K562 (cell line): ENCODE measurements around the gene YTHDF1. TPM values are rescaled to one million over a fixed set of nuclear protein-coding genes. Genes with fewer than 3 reads are reported as not detected.

ENCODE experiments used
- ATAC-seq: fragments of 200-7000 bp; cut with Tn5 transposase; 3 replicates; pipeline ENCODE4 v1.9.1; 2020; ENCODE audit warnings: moderate library complexity
- BruUV-seq: library from RNA; stranded (reverse); fragments of 400-500 nt; replicated peaks from 2 replicates; lab custom pipeline; 2021; lab: Mats Ljungman, UMichigan
- CTCF ChIA-PET: fragments of 300-600 bp; formaldehyde crosslinking; extraction: SDS; loops from one replicate; lab custom pipeline; 2021; ENCODE audit warnings: low intra/inter-chr PET ratio; lab: Yijun Ruan, JAX
- POLR2A ChIA-PET: fragments of 300-600, 350-650 bp; sonication (Branson Sonifier 250); formaldehyde crosslinking; extraction: SDS; loops from one replicate; lab custom pipeline; 2021; ENCODE audit warnings: antibody characterized with exemption, inconsistent platforms; lab: Yijun Ruan, JAX
- DNase-seq, 4 experiments: peaks; one replicate each; pipeline versions ENCODE4 v3.0.0 to v3.0.0-alpha.2; 2011 to 2018; ENCODE audit warnings: low spot score in 3 of 4, mixed read lengths in 3 of 4; ENCODE audit errors: extremely low read depth in 1 of 4
- FAIRE-seq: peaks from 2 replicates; lab custom pipeline; 2011; peaks lifted over from hg19 to GRCh38; lab: Jason Lieb, UNC
- H2AFZ ChIP-seq: 2 replicates; pipeline ENCODE4 v1.6.0; 2011; ENCODE audit warnings: low read depth, low read length, control low read depth, inconsistent platforms
- H3K27ac ChIP-seq: fragments of 200-600 bp; 3 replicates; pipeline ENCODE4 v1.8.0; 2011; ENCODE audit warnings: low read depth, mild to moderate bottlenecking, control low read depth, inconsistent platforms, low read length, moderate library complexity, mixed read lengths; ENCODE audit errors: extremely low read depth
- H3K27me3 ChIP-seq, 2 experiments: fragments of 300-600 bp in 1 of 2; 2 replicates in 1 of 2; 3 replicates in 1 of 2; pipeline versions ENCODE4 v1.6.0 to v1.8.0; 2011; ENCODE audit warnings: inconsistent platforms in 2 of 2, low read length in 2 of 2, mild to moderate bottlenecking in 1 of 2, mixed read lengths in 1 of 2, moderate library complexity in 1 of 2; ENCODE audit not compliant: control insufficient read depth in 2 of 2, insufficient read depth in 2 of 2
- H3K36me3 ChIP-seq: fragments of 300-600 bp; 3 replicates; pipeline ENCODE4 v1.8.0; 2011; ENCODE audit warnings: mild to moderate bottlenecking, low read length, inconsistent platforms; ENCODE audit not compliant: control insufficient read depth, insufficient read depth
- H3K4me1 ChIP-seq, 2 experiments: fragments of 200-600 bp in 1 of 2; replicated peaks in 1 of 2; 2 replicates in 1 of 2; 3 replicates in 1 of 2; pipeline versions ENCODE4 v1.5.1 to v1.8.0; 2011; ENCODE audit warnings: inconsistent platforms in 2 of 2, low read length in 2 of 2, mild to moderate bottlenecking in 1 of 2, mixed read lengths in 1 of 2, moderate library complexity in 1 of 2; ENCODE audit not compliant: control insufficient read depth in 2 of 2, insufficient read depth in 2 of 2
- H3K4me2 ChIP-seq: 2 replicates; pipeline ENCODE4 v1.6.1; 2011; ENCODE audit warnings: low read length, control low read depth, inconsistent platforms, mixed read lengths; ENCODE audit not compliant: insufficient read depth
- H3K4me3 ChIP-seq: fragments of 200-600 bp; sonication (generic), shearing (Covaris generic); 2 replicates; pipeline ENCODE4 v1.5.1; 2016; ENCODE audit warnings: control low read depth, inconsistent platforms
- H3K79me2 ChIP-seq: fragments of 200-600 bp; 3 replicates; pipeline ENCODE4 v1.8.0; 2011; ENCODE audit warnings: low read length, inconsistent platforms; ENCODE audit not compliant: control insufficient read depth, insufficient read depth
- H3K9ac ChIP-seq, 2 experiments: 2 replicates each; pipeline versions ENCODE4 v1.6.0 to v1.6.1; 2011; ENCODE audit warnings: low read depth in 2 of 2, low read length in 2 of 2, control low read depth in 1 of 2, inconsistent platforms in 1 of 2, mild to moderate bottlenecking in 1 of 2, mixed read lengths in 1 of 2; ENCODE audit not compliant: insufficient read depth in 1 of 2
- H3K9me1 ChIP-seq: one replicate; pipeline ENCODE4 v1.6.0; 2011; ENCODE audit warnings: inconsistent platforms, mild to moderate bottlenecking, low read length, moderate library complexity; ENCODE audit not compliant: control insufficient read depth, insufficient read depth
- H3K9me3 ChIP-seq: replicated peaks from 2 replicates; pipeline ENCODE4 v1.5.1; 2011; ENCODE audit warnings: low read depth, low read length, inconsistent platforms; ENCODE audit not compliant: control insufficient read depth, insufficient read depth
- H4K20me1 ChIP-seq: replicated peaks from 2 replicates; pipeline ENCODE4 v1.6.1; 2011; ENCODE audit warnings: low read length, inconsistent platforms, mixed read lengths; ENCODE audit not compliant: control insufficient read depth, insufficient read depth
- FOXP1 ChIP-seq: sonication (generic); formaldehyde crosslinking; IDR thresholded peaks from 2 replicates; pipeline ENCODE4 v1.8.0; 2022; ENCODE audit warnings: mild to moderate bottlenecking, missing genetic modification reagents
- ZNF445 ChIP-seq: fragments of 250-450 bp; sonication (Bioruptor Pico); IDR thresholded peaks from 2 replicates; pipeline ENCODE4 v1.4.0; 2020; ENCODE audit warnings: low read depth, mild to moderate bottlenecking, moderate library complexity
- WGBS: fragments of 100-300 bp; shearing (Covaris generic); methylation state at CpG from one replicate; pipeline ENCODE4 v1.1.6; 2016; ENCODE audit warnings: low coverage, mixed read lengths; ENCODE audit not compliant: insufficient coverage; ENCODE audit errors: missing lambda C conversion rate; 5-methylcytosine and 5-hydroxymethylcytosine counted together
- in situ Hi-C: fragments of 300-500 bp; cut with MboI; formaldehyde crosslinking; loops from 4 replicates; pipeline ENCODE4 v1.15.0; 2018; ENCODE audit warnings: inconsistent platforms, mixed read lengths
- intact Hi-C: fragments of 100-400 bp; cut with micrococcal nuclease; formaldehyde crosslinking; loops from 2 replicates; pipeline ENCODE4 v1.14.2; 2022
- polyA plus RNA-seq, 8 experiments: library from polyadenylated mRNA; depleted of rRNA in 4 of 8; stranded (reverse) in 5 of 8; unstranded in 3 of 8; fragments of >200 nt; fragmentation: Nextera tagmentation in 2 of 8; fragmentation: Illumina TruSeq in 1 of 8; extraction: Ambion mirVana in 2 of 8; extraction: Trizol in 1 of 8; gene quantifications; 2 replicates each; pipeline versions ENCODE4 v1.2.1 to v1.2.3, GENCODE V29; 2011 to 2014; ENCODE audit warnings: inconsistent platforms in 1 of 8, missing spikeins in 1 of 8
- total RNA-seq, 7 experiments: library from RNA; depleted of rRNA in 6 of 7; stranded (reverse); fragments of >200 nt in 6 of 7; fragmentation: Illumina TruSeq in 2 of 7; extraction: Trizol in 2 of 7; gene quantifications; 2 replicates each; pipeline versions ENCODE4 v1.2.1 to v1.2.3, GENCODE V29; 2011 to 2021; ENCODE audit warnings: low replicate concordance in 1 of 7
- TF ChIP-seq, protein P1 (sequence below): sonication (generic); formaldehyde crosslinking; IDR thresholded peaks from 2 replicates; pipeline ENCODE4 v1.8.0; 2022; ENCODE audit warnings: mild to moderate bottlenecking, missing genetic modification reagents

YTHDF1 gene
- total and polyA plus RNA-seq, 9 of the 15 experiments (the other 6 are each of a cell fraction or from before 2014, with no cell fraction given): 10.1 to 42.4 (median 27.8) TPM

DNA sequence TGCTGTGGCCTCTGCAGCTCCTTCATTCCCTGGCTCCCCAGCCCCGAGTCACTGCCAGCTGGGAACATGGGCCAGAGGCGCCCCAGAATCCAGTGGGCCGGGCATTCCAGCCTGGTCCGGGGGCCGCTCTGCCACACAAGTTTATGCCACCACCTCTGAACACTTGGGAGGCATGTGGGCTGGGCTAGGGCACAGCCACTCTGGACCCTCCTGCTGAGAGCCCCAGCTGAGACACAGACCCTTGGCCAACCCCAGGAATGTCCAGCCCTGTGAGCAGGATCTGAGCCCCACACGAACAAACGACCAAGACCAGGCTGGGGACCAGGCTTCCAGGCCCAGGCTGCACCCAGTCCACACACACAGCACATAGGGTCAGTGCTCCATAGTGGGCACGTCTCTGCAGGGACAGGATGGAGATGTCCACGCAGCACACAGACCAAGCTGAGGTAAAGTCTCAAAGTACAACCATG lies 33.0 kb downstream of the YTHDF1 start:
- in situ Hi-C loops: no loop called here
- H3K4me2 ChIP-seq: no peak overlapping the region
- H3K27ac ChIP-seq: no peak overlapping the region
- H3K9ac ChIP-seq: peak overlapping the region in 1 of 2 experiments; percentile 14; a peak in 1 of 4 replicates
- H3K79me2 ChIP-seq: no peaks in the 10 kb centered on the region
- ChIA-PET POLR2A (interaction anchor here (0.6 kb wide), 1 partner anchor 11 kb away, joined by 3 read pairs; no protein-coding TSS in a partner anchor), CTCF (interaction anchor here (0.9 to 2.3 kb wide), 3 partner anchors 32 to 69 kb away, joined by 3 to 9 read pairs (median 3); no protein-coding TSS in a partner anchor)
- intact Hi-C loops: loop anchor here (5.0 kb wide), 1 partner anchor 199 kb away; no protein-coding TSS in a partner anchor
- H2AFZ ChIP-seq: no peak overlapping the region
- TF ChIP-seq, protein P1, sequence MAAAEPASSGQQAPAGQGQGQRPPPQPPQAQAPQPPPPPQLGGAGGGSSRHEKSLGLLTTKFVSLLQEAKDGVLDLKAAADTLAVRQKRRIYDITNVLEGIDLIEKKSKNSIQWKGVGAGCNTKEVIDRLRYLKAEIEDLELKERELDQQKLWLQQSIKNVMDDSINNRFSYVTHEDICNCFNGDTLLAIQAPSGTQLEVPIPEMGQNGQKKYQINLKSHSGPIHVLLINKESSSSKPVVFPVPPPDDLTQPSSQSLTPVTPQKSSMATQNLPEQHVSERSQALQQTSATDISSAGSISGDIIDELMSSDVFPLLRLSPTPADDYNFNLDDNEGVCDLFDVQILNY (CRISPR knock-in tag): 0 out of 2 replicates have a peak, but pooled peaks have one; percentile 8
- TF ChIP-seq FOXP1 (CRISPR knock-in tag): no peak
- no peaks in the 10 kb centered on the region for H3K36me3 ChIP-seq
- peaks cover 15% of the 10 kb centered on the region for H3K9me3 ChIP-seq
- no TSS peak for BruUV-seq
- no peaks in the 10 kb centered on the region for H3K9me1 ChIP-seq
- H4K20me1 ChIP-seq: peaks cover 11% of the 10 kb centered on the region; the same call in 1 of the 2 replicates
- H3K4me3 ChIP-seq: no peak overlapping the region
- WGBS: 1% methylated on average over 9 of the region's 9 CpGs
- ATAC-seq (peak; percentile 59), FAIRE-seq (no peak), DNase-seq (no peak)
- peaks cover 0 to 14% of the 10 kb centered on the region in 2 experiments; a peak in 2 of 5 replicates for H3K27me3 ChIP-seq
- peaks cover 0 to 17% of the 10 kb centered on the region in 2 experiments; a peak in 2 of 5 replicates for H3K4me1 ChIP-seq

DNA sequence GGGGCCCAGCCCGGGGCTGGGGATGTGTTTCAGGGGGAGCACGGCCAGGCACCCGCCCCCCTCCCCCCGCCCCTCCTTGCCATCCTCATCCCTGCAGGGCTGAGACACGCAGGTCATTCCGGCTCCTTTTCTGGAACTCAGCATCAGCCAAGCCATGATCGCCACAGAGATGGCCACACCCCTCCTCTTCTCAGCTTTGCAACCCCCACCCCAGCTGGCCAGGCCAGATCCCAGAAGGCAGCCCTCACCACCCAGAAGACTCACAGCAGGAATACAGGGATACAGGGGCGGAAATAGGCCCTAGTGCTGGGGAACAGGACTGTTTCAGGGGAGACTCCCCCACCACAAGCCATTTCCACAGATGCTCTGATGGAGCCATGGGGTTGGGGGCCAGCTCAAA lies 33.5 kb downstream of the YTHDF1 start:
- no peak overlapping the region for H2AFZ ChIP-seq
- TF ChIP-seq ZNF445 (CRISPR knock-in tag): no peak
- intact Hi-C loops (loop anchor here (5.0 kb wide), 1 partner anchor 200 kb away; no protein-coding TSS in a partner anchor), in situ Hi-C loops (no loop called here)
- H3K36me3 ChIP-seq: no peaks in the 10 kb centered on the region
- H3K79me2 ChIP-seq: no peaks in the 10 kb centered on the region
- FAIRE-seq (no peak), ATAC-seq (no peak), DNase-seq (no peak)
- peaks cover 0 to 17% of the 10 kb centered on the region in 2 experiments; a peak in 2 of 5 replicates for H3K4me1 ChIP-seq
- CTCF ChIA-PET: interaction anchor here (2.3 kb wide), 1 partner anchor 48 kb away, joined by 9 read pairs; no protein-coding TSS in a partner anchor
- H3K27me3 ChIP-seq: peaks cover 0 to 14% of the 10 kb centered on the region in 2 experiments; a peak in 2 of 5 replicates
- no peak overlapping the region for H3K4me2 ChIP-seq
- H3K4me3 ChIP-seq: no peak overlapping the region
- peaks cover 11% of the 10 kb centered on the region; the same call in 1 of the 2 replicates for H4K20me1 ChIP-seq
- H3K9me1 ChIP-seq: no peaks in the 10 kb centered on the region
- no TSS peak for BruUV-seq
- POLR2A ChIA-PET: no interaction called here
- 0% methylated on average over 1 of the region's 8 CpGs for WGBS
- peaks cover 15% of the 10 kb centered on the region for H3K9me3 ChIP-seq
- no peak overlapping the region for H3K27ac ChIP-seq
- H3K9ac ChIP-seq: no peak overlapping the region
